ENCODE measurements around the gene GALNT14.

GALNT14 gene

GRCh38 chr2:31055938-31056337 lies 82.3 kb downstream of the GALNT14 start:
- H3K4me3 ChIP-seq (replicated peaks; ENCODE audit: low read depth, low read length): no peak overlapping the region
- DNase-seq (ENCODE audit: extremely low read depth, low read depth): no peak
- no peak for TF ChIP-seq CTCF (IDR thresholded peaks at IDR 0.05; ENCODE audit: low read depth, low read length, missing control alignments)

- DNase-seq (ENCODE audit: extremely low read depth, low read depth): no peak
- no peak for TF ChIP-seq CTCF (IDR thresholded peaks at IDR 0.05; ENCODE audit: low read depth, low read length, missing control alignments)
- H3K4me3 ChIP-seq (replicated peaks; ENCODE audit: low read depth, low read length): no peak overlapping the region
Observed at GRCh38 chr2:31054842-31055388, 83.3 kb downstream of the GALNT14 start.

GRCh38 chr2:31053929-31054782 lies 84.1 kb downstream of the GALNT14 start:
- H3K4me3 ChIP-seq (replicated peaks; ENCODE audit: low read depth, low read length): no peak overlapping the region
- DNase-seq (ENCODE audit: extremely low read depth, low read depth): no peak
- TF ChIP-seq CTCF (IDR thresholded peaks at IDR 0.05; ENCODE audit: low read depth, low read length, missing control alignments): no peak

- no peak overlapping the region for H3K4me3 ChIP-seq (replicated peaks; ENCODE audit: low read depth, low read length)
- no peak for TF ChIP-seq CTCF (IDR thresholded peaks at IDR 0.05; ENCODE audit: low read depth, low read length, missing control alignments)
- no peak for DNase-seq (ENCODE audit: extremely low read depth, low read depth)
Observed at GRCh38 chr2:31052284-31052683, 86.0 kb downstream of the GALNT14 start.

- TF ChIP-seq CTCF (IDR thresholded peaks at IDR 0.05; ENCODE audit: low read depth, low read length, missing control alignments): no peak
- no peak for DNase-seq (ENCODE audit: extremely low read depth, low read depth)
- H3K4me3 ChIP-seq (replicated peaks; ENCODE audit: low read depth, low read length): no peak overlapping the region
Observed at GRCh38 chr2:31051258-31052140, 86.7 kb downstream of the GALNT14 start.

- DNase-seq (ENCODE audit: extremely low read depth, low read depth): no peak
- H3K4me3 ChIP-seq (replicated peaks; ENCODE audit: low read depth, low read length): no peak overlapping the region
- no peak for TF ChIP-seq CTCF (IDR thresholded peaks at IDR 0.05; ENCODE audit: low read depth, low read length, missing control alignments)
Observed at GRCh38 chr2:31049916-31050588, 88.2 kb downstream of the GALNT14 start.

All from HFF-Myc (cell line).